H1 (cell line): ENCODE results near the gene ADCY1. TPM values are rescaled to one million over a fixed set of nuclear protein-coding genes. Genes with fewer than 3 reads are reported as not detected.

Experiments used
- CTCF ChIA-PET: fragments of 300-600 bp; sonication (Branson Sonifier 250); formaldehyde crosslinking; loops from one replicate; lab custom pipeline; 2021; ENCODE audit not compliant: partially characterized antibody; lab: Charles Lee
- POLR2A ChIA-PET: fragments of 300-600 bp; sonication (Branson Sonifier 250); formaldehyde crosslinking; loops from one replicate; lab custom pipeline; 2021; ENCODE audit warnings: inconsistent platforms; ENCODE audit not compliant: partially characterized antibody; lab: Charles Lee
- DNase-seq, 2 experiments: peaks; one replicate each; pipeline versions ENCODE4 v3.0.0 to v3.0.0-alpha.2; 2010 to 2022; ENCODE audit warnings: low spot score in 2 of 2, low read depth in 1 of 2, mixed read lengths in 1 of 2
- FAIRE-seq: peaks from 2 replicates; lab custom pipeline; 2011; peaks lifted over from hg19 to GRCh38; lab: Jason Lieb, UNC
- H2AFZ ChIP-seq: 2 replicates; pipeline ENCODE4 v1.8.1; 2012; ENCODE audit warnings: low read length, inconsistent platforms
- H2AK5ac ChIP-seq: 2 replicates; pipeline ENCODE4 v1.6.1; 2013; ENCODE audit warnings: low read depth, low read length
- H2BK120ac ChIP-seq: replicated peaks from 2 replicates; pipeline ENCODE3; 2013; ENCODE audit warnings: low read depth, low read length, inconsistent platforms
- H2BK12ac ChIP-seq: 2 replicates; pipeline ENCODE4 v1.6.1; 2013; ENCODE audit warnings: low read depth, low read length
- H2BK15ac ChIP-seq: 2 replicates; pipeline ENCODE4 v1.6.1; 2013; ENCODE audit warnings: low read length
- H2BK20ac ChIP-seq: 2 replicates; pipeline ENCODE4 v1.6.1; 2013; ENCODE audit warnings: low read length
- H2BK5ac ChIP-seq: 2 replicates; pipeline ENCODE4 v1.6.1; 2013; ENCODE audit warnings: low read depth, low read length
- H3K14ac ChIP-seq: 2 replicates; pipeline ENCODE4 v1.6.1; 2013; ENCODE audit warnings: inconsistent platforms; ENCODE audit not compliant: insufficient read length
- H3K18ac ChIP-seq: 2 replicates; pipeline ENCODE4 v1.6.1; 2013; ENCODE audit warnings: low read length; ENCODE audit errors: extremely low read depth
- H3K23ac ChIP-seq: 2 replicates; pipeline ENCODE4 v1.6.1; 2013; ENCODE audit warnings: inconsistent platforms; ENCODE audit not compliant: insufficient read length
- H3K23me2 ChIP-seq: 2 replicates; pipeline ENCODE4 v1.6.1; 2013; ENCODE audit warnings: low read depth, low read length
- H3K27ac ChIP-seq: 2 replicates; pipeline ENCODE4 v1.6.1; 2011; ENCODE audit warnings: low read depth, low read length, inconsistent platforms
- H3K27me3 ChIP-seq, 4 experiments: replicated peaks in 1 of 4; 1 replicate in 1 of 4; 2 replicates in 3 of 4; pipeline versions ENCODE4 v1.6.1 to v1.8.1; 2011 to 2013; ENCODE audit warnings: low read length in 3 of 4, mild to moderate bottlenecking in 3 of 4, inconsistent platforms in 2 of 4, mixed read lengths in 2 of 4, moderate library complexity in 1 of 4; ENCODE audit not compliant: control insufficient read depth in 3 of 4, insufficient read depth in 3 of 4; ENCODE audit errors: extremely low read depth in 1 of 4
- H3K36me3 ChIP-seq, 4 experiments: 2 replicates each; pipeline versions ENCODE4 v1.6.1 to v1.8.1; 2011 to 2013; ENCODE audit warnings: mild to moderate bottlenecking in 4 of 4, low read length in 3 of 4, moderate library complexity in 2 of 4, control low read depth in 1 of 4, inconsistent platforms in 1 of 4; ENCODE audit not compliant: insufficient read depth in 4 of 4, control insufficient read depth in 2 of 4
- H3K4ac ChIP-seq: replicated peaks from 2 replicates; pipeline ENCODE3; 2013; ENCODE audit warnings: low read length, low read depth, mixed read lengths, inconsistent platforms; ENCODE audit not compliant: insufficient read length
- H3K4me1 ChIP-seq, 4 experiments: replicated peaks in 1 of 4; 1 replicate in 1 of 4; 2 replicates in 3 of 4; pipeline versions ENCODE4 v1.6.1 to v1.8.1; 2011 to 2013; ENCODE audit warnings: low read length in 3 of 4, inconsistent platforms in 2 of 4, mixed read lengths in 1 of 4; ENCODE audit not compliant: insufficient read depth in 4 of 4, control insufficient read depth in 3 of 4
- H3K4me2 ChIP-seq, 2 experiments: 2 replicates each; pipeline versions ENCODE4 v1.6.1 to v1.8.1; 2011 to 2013; ENCODE audit warnings: low read depth in 2 of 2, low read length in 2 of 2, control low read depth in 1 of 2, inconsistent platforms in 1 of 2, mild to moderate bottlenecking in 1 of 2; ENCODE audit not compliant: insufficient read depth in 1 of 2
- H3K4me3 ChIP-seq, 4 experiments: fragments of 200-600, 300-600 bp in 1 of 4; sonication (generic), shearing (Covaris generic), sonication (Bioruptor Twin) in 1 of 4; 2 replicates each; pipeline versions ENCODE4 v1.5.1 to v1.8.1; 2011 to 2016; ENCODE audit warnings: low read length in 4 of 4, low read depth in 3 of 4, control low read depth in 2 of 4, inconsistent platforms in 2 of 4, mild to moderate bottlenecking in 2 of 4, mixed read lengths in 1 of 4, moderate library complexity in 1 of 4; ENCODE audit not compliant: insufficient read depth in 2 of 4; ENCODE audit errors: extremely low read depth in 1 of 4
- H3K56ac ChIP-seq: replicated peaks from 2 replicates; pipeline ENCODE3; 2013; ENCODE audit warnings: low read depth, mild to moderate bottlenecking, mixed read lengths, low read length, inconsistent platforms; ENCODE audit not compliant: insufficient read length
- H3K79me1 ChIP-seq: 2 replicates; pipeline ENCODE4 v1.6.1; 2013; ENCODE audit warnings: low read depth, low read length, control low read depth
- H3K79me2 ChIP-seq, 2 experiments: 2 replicates each; pipeline versions ENCODE4 v1.6.1 to v1.8.1; 2012 to 2013; ENCODE audit warnings: low read length in 2 of 2, mild to moderate bottlenecking in 2 of 2, inconsistent platforms in 1 of 2; ENCODE audit not compliant: insufficient read depth in 2 of 2, control insufficient read depth in 1 of 2
- H3K9ac ChIP-seq, 4 experiments: replicated peaks in 1 of 4; 1 replicate in 1 of 4; 2 replicates in 3 of 4; pipeline versions ENCODE4 v1.6.1 to v1.8.1; 2011 to 2013; ENCODE audit warnings: low read depth in 3 of 4, low read length in 3 of 4, control low read depth in 2 of 4, mild to moderate bottlenecking in 2 of 4, moderate library complexity in 2 of 4, inconsistent platforms in 1 of 4; ENCODE audit errors: extremely low read depth in 1 of 4
- H3K9me3 ChIP-seq, 2 experiments: 2 replicates each; pipeline versions ENCODE4 v1.6.1 to v1.8.1; 2012 to 2013; ENCODE audit warnings: mild to moderate bottlenecking in 2 of 2, moderate library complexity in 2 of 2, control low read depth in 1 of 2, inconsistent platforms in 1 of 2, low read depth in 1 of 2, low read length in 1 of 2, mixed read lengths in 1 of 2; ENCODE audit not compliant: insufficient read depth in 2 of 2
- H4K20me1 ChIP-seq, 2 experiments: replicated peaks in 1 of 2; 2 replicates each; pipeline versions ENCODE3 to v1.8.1; 2011 to 2013; ENCODE audit warnings: inconsistent platforms in 2 of 2, low read length in 2 of 2, mild to moderate bottlenecking in 1 of 2; ENCODE audit not compliant: insufficient read depth in 2 of 2, control insufficient read depth in 1 of 2
- H4K5ac ChIP-seq: 2 replicates; pipeline ENCODE4 v1.6.1; 2013; ENCODE audit warnings: low read length, low read depth, mixed read lengths, inconsistent platforms; ENCODE audit not compliant: insufficient read length
- H4K8ac ChIP-seq: 2 replicates; pipeline ENCODE4 v1.8.0; 2013; ENCODE audit warnings: mild to moderate bottlenecking, moderate library complexity, low read length, inconsistent platforms; ENCODE audit not compliant: insufficient read depth; ENCODE audit errors: extremely low read depth
- H4K91ac ChIP-seq: replicated peaks from 2 replicates; pipeline ENCODE3; 2013; ENCODE audit warnings: low read length, mixed read lengths, inconsistent platforms; ENCODE audit not compliant: insufficient read length
- POLR2A ChIP-seq, 2 experiments: IDR thresholded peaks; 1 replicate in 1 of 2; 2 replicates in 1 of 2; pipeline ENCODE4 v1.6.1; 2011; ENCODE audit warnings: low read depth in 2 of 2, low read length in 2 of 2, mild to moderate bottlenecking in 2 of 2; ENCODE audit errors: control extremely low read depth in 1 of 2
- POLR2AphosphoS5 ChIP-seq: IDR thresholded peaks from 2 replicates; pipeline ENCODE4 v1.6.1; 2011; ENCODE audit warnings: low read depth, low read length
- RAD21 ChIP-seq, 2 experiments: IDR thresholded peaks in 1 of 2; conservative IDR thresholded peaks in 1 of 2; 2 replicates each; pipeline ENCODE4 v1.6.1; 2011; ENCODE audit warnings: low read depth in 2 of 2, low read length in 2 of 2, improper control_type of control experiment in 1 of 2, inconsistent platforms in 1 of 2, mild to moderate bottlenecking in 1 of 2, moderate library complexity in 1 of 2
- SIN3A ChIP-seq, 2 experiments: IDR thresholded peaks in 1 of 2; conservative IDR thresholded peaks in 1 of 2; 2 replicates each; pipeline ENCODE4 v1.6.1; 2011 to 2012; ENCODE audit warnings: low read length in 2 of 2, improper control_type of control experiment in 1 of 2, low read depth in 1 of 2, mild to moderate bottlenecking in 1 of 2
- TEAD4 ChIP-seq: IDR thresholded peaks from 2 replicates; pipeline ENCODE4 v1.6.1; 2012; ENCODE audit warnings: low read depth, low read length, inconsistent platforms, mixed read lengths
- WGBS, 2 experiments: shearing (Covaris generic) in 1 of 2; methylation state at CpG; one replicate each; pipeline versions ENCODE4 v1.1.6 to v1.1.7; 2013 to 2015; ENCODE audit warnings: low lambda C conversion rate in 2 of 2, mixed read lengths in 2 of 2, inconsistent platforms in 1 of 2, low coverage in 1 of 2, missing lambda C conversion rate in 1 of 2; ENCODE audit not compliant: insufficient replicate concordance in 2 of 2, insufficient coverage in 1 of 2, insufficient read length in 1 of 2; ENCODE audit errors: extremely low coverage in 1 of 2, missing lambda C conversion rate in 1 of 2; 5-methylcytosine and 5-hydroxymethylcytosine counted together
- polyA plus RNA-seq, 7 experiments: library from polyadenylated mRNA; depleted of rRNA in 3 of 7; stranded (reverse) in 5 of 7; unstranded in 2 of 7; fragments of >200 nt in 5 of 7; fragments of 200-250 nt in 2 of 7; gene quantifications; 1 replicate in 5 of 7; 2 replicates in 1 of 7; 4 replicates in 1 of 7; pipeline versions ENCODE4 v1.2.1 to v1.2.3, GENCODE V29; 2011 to 2013; ENCODE audit warnings: missing spikeins in 2 of 7, mixed read lengths in 2 of 7
- total RNA-seq: library from RNA; stranded (reverse); fragmentation: NEBNext Ultra II Directional; extraction: Animal tissue kit (Norgen Biotek cat#: 25700); gene quantifications from 2 replicates; pipeline ENCODE4 v1.2.1, GENCODE V29; 2021
- TF ChIP-seq, protein P1 (sequence below), 3 experiments: IDR thresholded peaks; 1 replicate in 2 of 3; 2 replicates in 1 of 3; pipeline versions ENCODE4 v1.5.1 to v1.6.1; 2011; ENCODE audit warnings: low read length in 3 of 3, mild to moderate bottlenecking in 3 of 3, inconsistent platforms in 2 of 3, low read depth in 1 of 3, moderate library complexity in 1 of 3; ENCODE audit not compliant: insufficient read depth in 1 of 3; ENCODE audit errors: control extremely low read depth in 1 of 3

ADCY1 gene
- total and polyA plus RNA-seq, 2 of the 8 experiments (the other 6 are each of a cell fraction or from before 2014, with no cell fraction given), result 7.9 to 26.9 TPM

DNA sequence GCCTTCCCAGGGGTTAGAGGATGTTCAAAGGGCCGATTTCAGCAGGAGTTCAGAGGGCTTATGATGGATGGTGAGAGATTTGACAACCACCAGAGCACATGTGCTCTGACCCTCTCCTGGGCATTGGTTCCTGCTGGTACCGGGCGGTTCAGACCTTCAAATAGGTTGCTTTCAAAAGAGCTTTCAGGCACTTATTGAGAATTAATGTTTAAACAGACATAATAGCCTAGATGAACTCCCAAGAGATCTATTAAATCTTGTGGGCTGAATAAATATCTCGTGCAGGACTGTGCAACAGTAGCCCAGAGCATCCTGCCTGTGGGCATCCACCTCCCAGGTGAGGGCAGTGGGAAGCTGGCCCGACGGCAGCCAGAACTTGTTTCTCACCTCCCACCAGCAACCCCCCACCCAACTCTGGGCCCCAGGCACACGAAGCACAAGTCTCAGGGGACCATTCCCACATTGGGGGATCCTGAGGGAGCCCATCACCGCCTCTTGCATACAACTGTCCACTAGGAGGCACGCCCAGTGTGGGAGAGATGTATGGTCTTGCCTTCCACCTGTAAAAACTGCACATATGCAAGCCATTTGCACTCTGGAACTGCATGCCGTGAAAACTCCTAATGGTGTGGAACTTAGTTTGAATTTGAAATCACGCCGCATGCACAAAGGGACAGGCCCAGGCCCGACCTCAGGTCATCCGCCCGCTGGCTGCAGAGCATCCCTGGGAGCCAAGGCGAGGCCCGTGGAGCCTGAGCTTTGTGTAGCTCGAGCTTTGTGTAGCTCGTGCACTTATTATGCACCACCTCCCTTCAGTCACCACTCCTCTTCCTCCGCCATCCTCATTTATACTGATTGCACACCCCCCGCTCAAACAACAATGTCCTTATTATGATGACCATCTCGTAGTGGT lies 147.8 kb downstream of the ADCY1 start:
- no peak overlapping the region for H3K18ac ChIP-seq
- peaks cover 0 to 2% of the 10 kb centered on the region in 2 experiments for H4K20me1 ChIP-seq
- H3K4me2 ChIP-seq, result no peak overlapping the region
- FAIRE-seq (no peak), DNase-seq (no peak)
- no peak overlapping the region for H2AFZ ChIP-seq
- H3K9me3 ChIP-seq, result peaks cover 2 to 4% of the 10 kb centered on the region in 2 experiments; a peak in 2 of 4 replicates
- no peak overlapping the region for H3K27ac ChIP-seq
- no peak overlapping the region for H4K91ac ChIP-seq
- H2BK5ac ChIP-seq, result no peak overlapping the region
- H3K23ac ChIP-seq, result no peak overlapping the region
- POLR2A ChIA-PET, result interaction anchor here (0.5 to 1.3 kb wide), 2 partner anchors 10 to 579 kb away, joined by 3 read pairs; no protein-coding TSS in a partner anchor
- no peak overlapping the region for H4K5ac ChIP-seq
- H3K23me2 ChIP-seq, result no peaks in the 10 kb centered on the region
- H2BK12ac ChIP-seq, result no peak overlapping the region
- CTCF ChIA-PET, result interaction anchor here (0.6 to 2.3 kb wide), 3 partner anchors 9 to 139 kb away, joined by 3 to 8 read pairs (median 3); no protein-coding TSS in a partner anchor
- H3K14ac ChIP-seq, result no peak overlapping the region
- no peak overlapping the region for H2AK5ac ChIP-seq
- H3K27me3 ChIP-seq, result no peaks in the 10 kb centered on the region
- no peak overlapping the region for H2BK15ac ChIP-seq
- H3K9ac ChIP-seq, result no peak overlapping the region
- peaks cover 0 to 19% (median 6%) of the 10 kb centered on the region in 4 experiments; a peak in 5 of 8 replicates for H3K36me3 ChIP-seq
- no peak overlapping the region for H3K4ac ChIP-seq
- H3K4me3 ChIP-seq, result no peak overlapping the region
- peaks cover 2% of the 10 kb centered on the region; the same call in 1 of the 2 replicates for H3K79me1 ChIP-seq
- no peak overlapping the region for H2BK20ac ChIP-seq
- TF ChIP-seq POLR2A (IDR thresholded peaks at IDR 0.05; ENCODE audit: control extremely low read depth in 1 of 2, low read depth in 2 of 2, low read length in 2 of 2) (peak in 1 of 2 experiments; percentile 55; a peak in 1 of 3 replicates), POLR2AphosphoS5 (peak; percentile 56; the same call in 1 of the 2 replicates), RAD21 (IDR thresholded peaks at IDR 0.05 in 1 of 2, conservative IDR thresholded peaks at IDR 0.05 in 1 of 2; ENCODE audit: low read depth in 2 of 2, low read length in 2 of 2) (peak in 1 of 2 experiments; percentile 14; a peak in 1 of 4 replicates), SIN3A (conservative IDR thresholded peaks at IDR 0.05 in 1 of 2, IDR thresholded peaks at IDR 0.05 in 1 of 2; ENCODE audit: low read depth in 1 of 2, low read length in 2 of 2) (no peak), TEAD4 (no peak)
- TF ChIP-seq, protein P1, sequence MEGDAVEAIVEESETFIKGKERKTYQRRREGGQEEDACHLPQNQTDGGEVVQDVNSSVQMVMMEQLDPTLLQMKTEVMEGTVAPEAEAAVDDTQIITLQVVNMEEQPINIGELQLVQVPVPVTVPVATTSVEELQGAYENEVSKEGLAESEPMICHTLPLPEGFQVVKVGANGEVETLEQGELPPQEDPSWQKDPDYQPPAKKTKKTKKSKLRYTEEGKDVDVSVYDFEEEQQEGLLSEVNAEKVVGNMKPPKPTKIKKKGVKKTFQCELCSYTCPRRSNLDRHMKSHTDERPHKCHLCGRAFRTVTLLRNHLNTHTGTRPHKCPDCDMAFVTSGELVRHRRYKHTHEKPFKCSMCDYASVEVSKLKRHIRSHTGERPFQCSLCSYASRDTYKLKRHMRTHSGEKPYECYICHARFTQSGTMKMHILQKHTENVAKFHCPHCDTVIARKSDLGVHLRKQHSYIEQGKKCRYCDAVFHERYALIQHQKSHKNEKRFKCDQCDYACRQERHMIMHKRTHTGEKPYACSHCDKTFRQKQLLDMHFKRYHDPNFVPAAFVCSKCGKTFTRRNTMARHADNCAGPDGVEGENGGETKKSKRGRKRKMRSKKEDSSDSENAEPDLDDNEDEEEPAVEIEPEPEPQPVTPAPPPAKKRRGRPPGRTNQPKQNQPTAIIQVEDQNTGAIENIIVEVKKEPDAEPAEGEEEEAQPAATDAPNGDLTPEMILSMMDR (IDR thresholded peaks at IDR 0.05; ENCODE audit: control extremely low read depth in 1 of 3, insufficient read depth in 1 of 3, low read depth in 1 of 3, low read length in 3 of 3), result peak in 2 of 3 experiments; percentile 44 to 53; a peak in 2 of 4 replicates
- H2BK120ac ChIP-seq, result no peak overlapping the region
- 91% methylated on average over 22 of the region's 22 CpGs; no CpG with 5 or more reads in 1 of the 2 experiments for WGBS, 2 experiments
- peak overlapping the region; percentile 7; the same call in 1 of the 2 replicates for H4K8ac ChIP-seq
- H3K4me1 ChIP-seq, result no peaks in the 10 kb centered on the region; a peak in 1 of 7 replicates
- H3K79me2 ChIP-seq, result no peaks in the 10 kb centered on the region
- H3K56ac ChIP-seq, result no peak overlapping the region
